GM12872 (cell line): ENCODE results near the gene ZNF674.

Experiments
- TF ChIP-seq, protein P1 (sequence below): IDR thresholded peaks from 3 replicates; pipeline ENCODE4 v1.5.1; 2011; ENCODE audit warnings: low read depth, mild to moderate bottlenecking, low read length, moderate library complexity; ENCODE audit not compliant: insufficient read depth

The ZNF674 gene

DNA sequence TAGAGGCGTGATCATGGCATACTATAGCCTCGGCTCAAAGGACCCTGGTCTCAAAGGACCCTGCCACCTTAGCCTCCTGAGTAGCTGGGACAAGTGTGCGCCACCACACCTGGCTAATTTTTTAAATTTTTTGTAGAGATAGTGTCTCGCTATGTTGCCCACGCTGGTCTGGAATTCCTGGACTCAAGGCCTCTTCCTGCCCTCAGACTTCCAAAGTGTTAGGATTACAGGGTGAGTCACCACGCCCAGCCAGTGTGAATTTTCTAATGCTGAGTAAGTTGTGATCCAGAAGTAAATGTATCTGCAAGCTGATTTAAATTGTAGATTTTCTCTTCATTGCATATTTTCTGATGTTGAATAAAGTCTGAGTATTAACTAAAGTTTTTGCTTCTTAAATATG lies 2.6 kb upstream of the ZNF674 start:
- TF ChIP-seq, protein P1, sequence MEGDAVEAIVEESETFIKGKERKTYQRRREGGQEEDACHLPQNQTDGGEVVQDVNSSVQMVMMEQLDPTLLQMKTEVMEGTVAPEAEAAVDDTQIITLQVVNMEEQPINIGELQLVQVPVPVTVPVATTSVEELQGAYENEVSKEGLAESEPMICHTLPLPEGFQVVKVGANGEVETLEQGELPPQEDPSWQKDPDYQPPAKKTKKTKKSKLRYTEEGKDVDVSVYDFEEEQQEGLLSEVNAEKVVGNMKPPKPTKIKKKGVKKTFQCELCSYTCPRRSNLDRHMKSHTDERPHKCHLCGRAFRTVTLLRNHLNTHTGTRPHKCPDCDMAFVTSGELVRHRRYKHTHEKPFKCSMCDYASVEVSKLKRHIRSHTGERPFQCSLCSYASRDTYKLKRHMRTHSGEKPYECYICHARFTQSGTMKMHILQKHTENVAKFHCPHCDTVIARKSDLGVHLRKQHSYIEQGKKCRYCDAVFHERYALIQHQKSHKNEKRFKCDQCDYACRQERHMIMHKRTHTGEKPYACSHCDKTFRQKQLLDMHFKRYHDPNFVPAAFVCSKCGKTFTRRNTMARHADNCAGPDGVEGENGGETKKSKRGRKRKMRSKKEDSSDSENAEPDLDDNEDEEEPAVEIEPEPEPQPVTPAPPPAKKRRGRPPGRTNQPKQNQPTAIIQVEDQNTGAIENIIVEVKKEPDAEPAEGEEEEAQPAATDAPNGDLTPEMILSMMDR: no peak

- TF ChIP-seq, protein P1: no peak
Observed at GRCh38 chrX:46543441-46543840, 1.8 kb downstream of the ZNF674 start.

DNA sequence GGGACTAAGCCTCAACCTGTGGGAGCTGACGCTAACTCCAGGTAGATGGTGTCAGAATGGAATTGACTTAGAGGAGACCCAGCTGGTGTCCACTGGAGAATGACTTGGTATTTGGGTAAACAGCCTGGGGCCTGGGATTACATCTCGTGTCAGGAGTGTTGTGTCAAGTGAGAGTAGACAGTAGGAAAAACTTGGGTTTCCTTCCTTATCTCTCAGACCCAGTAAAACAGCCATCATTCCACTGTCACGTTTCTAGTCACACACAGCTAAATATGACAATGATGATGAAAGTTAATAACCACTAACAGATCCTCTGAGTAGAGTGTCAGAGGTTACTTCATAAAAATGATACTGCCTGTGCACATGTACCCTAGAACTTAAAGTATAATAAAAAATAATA lies 13.8 kb downstream of the ZNF674 start:
- TF ChIP-seq, protein P1: no peak

GRCh38 chrX:46506076-46506475 lies 39.1 kb downstream of the ZNF674 start:
- TF ChIP-seq, protein P1: no peak

GRCh38 chrX:46502848-46503247 lies 42.4 kb downstream of the ZNF674 start:
- TF ChIP-seq, protein P1: no peak

DNA sequence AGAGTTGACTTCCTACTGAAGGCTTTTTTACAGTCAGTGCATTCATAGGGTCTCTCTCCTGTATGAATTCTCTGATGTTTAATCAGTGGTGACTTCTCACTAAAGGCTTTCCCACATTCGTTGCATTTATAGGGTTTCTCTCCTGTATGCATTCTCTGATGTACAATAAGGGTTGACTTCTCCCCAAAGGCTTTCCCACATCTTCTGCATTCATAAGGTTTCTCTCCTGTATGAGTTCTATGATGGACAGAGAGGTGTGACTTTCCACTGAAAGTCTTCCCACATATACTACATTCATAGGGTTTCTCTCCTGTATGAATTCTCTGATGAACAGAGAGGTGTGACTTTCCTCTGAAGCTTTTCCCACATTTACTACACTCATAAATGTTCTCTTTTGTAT lies 45.2 kb downstream of the ZNF674 start:
- TF ChIP-seq, protein P1: no peak

DNA sequence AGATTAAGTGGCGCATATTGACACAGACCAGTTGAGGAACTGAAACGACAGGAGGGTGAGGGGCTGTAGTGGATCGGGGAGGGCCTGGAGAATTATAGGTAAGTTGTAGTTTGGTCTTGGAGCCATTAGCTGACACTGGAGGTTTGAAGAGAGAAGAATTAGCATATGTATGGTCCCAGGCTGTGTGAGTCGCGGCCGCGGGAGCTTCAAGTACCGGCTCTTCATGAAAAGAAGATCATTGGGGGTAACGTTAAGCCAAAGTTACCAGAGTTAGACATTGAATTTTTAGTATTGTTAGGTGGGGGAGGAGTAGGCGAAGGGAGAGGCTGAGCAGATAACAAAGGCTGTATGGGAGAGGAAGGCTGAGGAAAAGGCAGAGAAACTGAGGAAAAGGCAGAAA lies 56.5 kb downstream of the ZNF674 start:
- TF ChIP-seq, protein P1: no peak

GRCh38 chrX:46485897-46486296 lies 59.3 kb downstream of the ZNF674 start:
- TF ChIP-seq, protein P1: no peak
